Panc1 (cell line): ENCODE data around the gene FGD3. TPM values are rescaled to one million over a fixed set of nuclear protein-coding genes. Genes with fewer than 3 reads are reported as not detected.
"Not testable (repeated sequence)": the region's sequence is repeated elsewhere in the genome, so short reads cannot be mapped to it uniquely, and the experiment has no call there.

Experiments
- ATAC-seq: fragments of 200-7000 bp; cut with Tn5 transposase; 2 replicates; pipeline ENCODE4 v1.9.1; 2020; ENCODE audit warnings: mild to moderate bottlenecking, moderate library complexity
- BruUV-seq: library from RNA; stranded (reverse); fragments of 400-500 nt; replicated peaks from 2 replicates; lab custom pipeline; 2021; lab: Mats Ljungman, UMichigan
- CTCF ChIA-PET: fragments of 300-600 bp; sonication (Branson Sonifier 250); formaldehyde crosslinking; loops from one replicate; lab custom pipeline; 2022; ENCODE audit warnings: antibody characterized with exemption; lab: Charles Lee
- POLR2A ChIA-PET: fragments of 300-600 bp; sonication (Branson Sonifier 250); formaldehyde crosslinking; loops from one replicate; lab custom pipeline; 2022; ENCODE audit warnings: antibody characterized with exemption; lab: Charles Lee
- DNase-seq: peaks from one replicate; pipeline ENCODE4 v3.0.0-alpha.2; 2010; ENCODE audit warnings: low read depth, low spot score
- H3K27ac ChIP-seq: 2 replicates; pipeline ENCODE4 v1.5.1; 2011; ENCODE audit warnings: mild to moderate bottlenecking, low read length, inconsistent platforms
- H3K27me3 ChIP-seq: fragments of 200-500 bp; sonication (Bioruptor generic); 2 replicates; pipeline ENCODE4 v1.6.0; 2014; ENCODE audit warnings: low read length, inconsistent platforms; ENCODE audit not compliant: control insufficient read depth, insufficient read depth
- H3K36me3 ChIP-seq: fragments of 200-500 bp; sonication (Bioruptor generic); 2 replicates; pipeline ENCODE4 v1.5.1; 2014; ENCODE audit warnings: inconsistent platforms, mild to moderate bottlenecking, low read length, moderate library complexity; ENCODE audit not compliant: control insufficient read depth, insufficient read depth
- H3K4me1 ChIP-seq: 2 replicates; pipeline ENCODE4 v1.5.1; 2011; ENCODE audit warnings: inconsistent platforms, mild to moderate bottlenecking, low read length, moderate library complexity; ENCODE audit not compliant: control insufficient read depth, insufficient read depth
- H3K4me3 ChIP-seq, 2 experiments: 2 replicates each; pipeline ENCODE4 v1.5.1; 2011 to 2012; ENCODE audit warnings: low read depth in 2 of 2, low read length in 2 of 2, mild to moderate bottlenecking in 2 of 2, inconsistent platforms in 1 of 2, moderate library complexity in 1 of 2
- H3K9me3 ChIP-seq: fragments of 200-500 bp; sonication (Bioruptor generic); 2 replicates; pipeline ENCODE4 v1.5.1; 2014; ENCODE audit warnings: low read depth, mild to moderate bottlenecking, inconsistent platforms, low read length, moderate library complexity; ENCODE audit not compliant: control insufficient read depth, insufficient read depth
- CTCF ChIP-seq: fragments of 450-650 bp; IDR thresholded peaks from 2 replicates; pipeline ENCODE4 v1.5.1; 2017; ENCODE audit warnings: mild to moderate bottlenecking
- POLR2AphosphoS5 ChIP-seq: IDR thresholded peaks from 2 replicates; pipeline ENCODE4 v1.6.1; 2012; ENCODE audit warnings: mild to moderate bottlenecking, low read depth, low read length, moderate library complexity
- REST ChIP-seq, 2 experiments: IDR thresholded peaks; 2 replicates each; pipeline ENCODE4 v1.6.1; 2011 to 2012; ENCODE audit warnings: low read depth in 2 of 2, control low read depth in 1 of 2, low read length in 1 of 2, mild to moderate bottlenecking in 1 of 2, moderate library complexity in 1 of 2; ENCODE audit not compliant: insufficient read depth in 1 of 2
- SIN3A ChIP-seq: IDR thresholded peaks from 2 replicates; pipeline ENCODE4 v1.6.1; 2012; ENCODE audit warnings: low read depth, mild to moderate bottlenecking, low read length, moderate library complexity, borderline replicate concordance; ENCODE audit not compliant: insufficient read depth
- TCF7L2 ChIP-seq: IDR thresholded peaks from 2 replicates; pipeline ENCODE4 v1.6.1; 2011; ENCODE audit warnings: mild to moderate bottlenecking, low read depth, low read length, inconsistent platforms
- in situ Hi-C: cut with HindIII; loops from 2 replicates; pipeline ENCODE4 v1.10.0; 2016; ENCODE audit warnings: low sequenced_read_pairs, low pct_unique_long_range_greater_than_20kb
- intact Hi-C: fragments of 100-400 bp; cut with micrococcal nuclease; formaldehyde crosslinking; loops from one replicate; pipeline ENCODE4 v1.10.0; 2022; ENCODE audit not compliant: unreplicated experiment
- total RNA-seq: library from RNA; stranded (reverse); gene quantifications from one replicate; pipeline ENCODE4 v1.2.1, GENCODE V29; 2021; ENCODE audit not compliant: unreplicated experiment

FGD3 gene
- total RNA-seq, 1 experiment from 2014 or later: 0.80 TPM

- intact Hi-C loops (no loop called here), in situ Hi-C loops (no loop called here)
- BruUV-seq: no TSS peak
- POLR2A ChIA-PET: no interaction called here
- Histone ChIP-seq H3K36me3 (no peaks in the 10 kb centered on the region), H3K27me3 (no peaks in the 10 kb centered on the region), H3K27ac (no peak overlapping the region), H3K4me3 (no peak overlapping the region), H3K4me1 (no peaks in the 10 kb centered on the region), H3K9me3 (no peaks in the 10 kb centered on the region)
- CTCF ChIA-PET: interaction anchor here (0.5 kb wide), 1 partner anchor 132 kb away, joined by 3 read pairs; no protein-coding TSS in a partner anchor
- ATAC-seq (no peak), DNase-seq (no peak)
- TF ChIP-seq REST (IDR thresholded peaks at IDR 0.05; ENCODE audit: insufficient read depth in 1 of 2, low read depth in 2 of 2, low read length in 1 of 2) (no peak), SIN3A (no peak), CTCF (no peak), POLR2AphosphoS5 (no peak), TCF7L2 (no peak)
Observed at GRCh38 chr9:93012963-93013855, 65.9 kb downstream of the FGD3 start.

GRCh38 chr9:93013856-93014582, 66.7 kb downstream of the FGD3 start:
- DNase-seq: no peak
- no peaks in the 10 kb centered on the region for H3K9me3 ChIP-seq
- H3K4me3 ChIP-seq: no peak overlapping the region
- no peak overlapping the region for H3K27ac ChIP-seq
- intact Hi-C loops (no loop called here), in situ Hi-C loops (no loop called here)
- ATAC-seq: no peak
- ChIA-PET POLR2A (no interaction called here), CTCF (no interaction called here)
- H3K36me3 ChIP-seq: no peaks in the 10 kb centered on the region
- H3K27me3 ChIP-seq: no peaks in the 10 kb centered on the region
- no peak for TF ChIP-seq REST (IDR thresholded peaks at IDR 0.05; ENCODE audit: insufficient read depth in 1 of 2, low read depth in 2 of 2, low read length in 1 of 2)
- no peak for TF ChIP-seq POLR2AphosphoS5
- no peak for TF ChIP-seq TCF7L2
- TF ChIP-seq SIN3A: no peak
- TF ChIP-seq CTCF: no peak
- H3K4me1 ChIP-seq: no peaks in the 10 kb centered on the region
- BruUV-seq: no TSS peak

GRCh38 chr9:93015190-93015589, 67.9 kb downstream of the FGD3 start:
- H3K4me1 ChIP-seq, in situ Hi-C loops, POLR2A ChIA-PET, intact Hi-C loops, H3K36me3 ChIP-seq, CTCF ChIA-PET, ATAC-seq, H3K4me3 ChIP-seq, H3K27ac ChIP-seq, DNase-seq, H3K27me3 ChIP-seq, BruUV-seq, H3K9me3 ChIP-seq: not testable (repeated sequence)
